ENCODE measurements around the gene C6orf120. TPM values are rescaled to one million over a fixed set of nuclear protein-coding genes. Genes with fewer than 3 reads are reported as not detected.

The C6orf120 gene
- total and polyA plus RNA-seq, 5 donors from 2014 or later, result 9.7 to 18.2 (median 11.5) TPM

DNA sequence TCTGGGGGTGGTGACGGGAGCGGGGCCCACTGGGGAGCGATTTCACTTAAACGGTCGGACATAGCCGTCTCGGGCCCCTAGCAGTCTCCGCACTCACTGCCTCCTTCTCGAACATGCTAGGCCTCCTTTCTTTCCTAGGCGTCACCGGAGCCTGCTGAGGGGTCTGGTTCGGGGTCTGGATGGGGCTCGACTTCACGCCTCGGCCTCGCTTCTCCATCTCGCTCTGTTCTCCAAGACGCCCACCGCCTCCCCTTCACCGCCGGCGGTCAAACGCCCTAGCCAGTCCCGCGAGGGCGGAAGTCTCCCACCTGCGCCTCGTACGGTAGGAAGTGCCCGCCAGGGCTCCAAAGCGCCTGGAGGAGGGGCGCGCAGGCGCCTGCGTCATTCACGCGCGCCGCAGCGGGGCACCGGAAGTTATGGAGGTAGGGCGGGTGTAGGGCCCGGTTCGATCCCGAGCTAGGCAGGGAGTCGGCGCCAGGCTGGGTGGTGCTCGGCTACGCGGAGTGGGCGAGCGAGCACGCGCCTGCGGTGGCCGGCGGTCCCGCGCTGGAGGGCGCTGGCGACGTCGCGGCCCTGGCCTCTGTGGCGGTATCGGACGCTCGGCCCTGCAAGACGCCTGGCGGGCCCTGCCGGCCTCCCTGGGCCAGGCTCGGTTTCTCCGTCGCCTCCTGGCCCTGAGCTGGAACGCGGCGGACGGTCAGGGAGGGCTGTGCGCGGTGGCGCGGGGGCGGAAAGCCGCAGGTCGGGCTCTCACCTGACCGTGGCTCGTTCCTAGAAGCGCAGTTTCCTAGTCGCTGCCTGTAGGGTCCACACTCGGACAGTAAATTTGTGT, 49.5 kb downstream of the C6orf120 start, which contains the start of the genes DYNLT2 and ERMARD:
TSS of gene DYNLT2 (minus strand) at position 331 of the 832 bp plus-strand sequence. CDS start at position 217, 114 bp downstream.
TSS of gene ERMARD (plus strand) at position 381 of the 832 bp plus-strand sequence. CDS start at position 417, 36 bp downstream.
- H3K36me3 ChIP-seq (ENCODE audit: control insufficient read depth, insufficient read depth, low read length), result peaks cover 1% of the 10 kb centered on the region
- peak within 1 kb of the TSS; percentile 92 for H3K4me3 ChIP-seq (ENCODE audit: low read depth, low read length)
- peak within 1 kb of the TSS; percentile 94 for H3K27ac ChIP-seq (ENCODE audit: insufficient read depth, low read length, poor library complexity, severe bottlenecking)
- Mint-ChIP-seq H3K9me3 (peaks cover 0 to 4% (median 0%) of the 10 kb centered on the region in 7 donors), H3K4me1 (peaks cover 15 to 41% (median 28%) of the 10 kb centered on the region in 4 donors), H3K4me3 (peak within 1 kb of the TSS; percentile 93 to 100 (median 98)), H3K27ac (peak within 1 kb of the TSS; percentile 99 to 100 (median 99)), H3K36me3 (peaks cover 10% of the 10 kb centered on the region), H3K27me3 (peaks cover 7% of the 10 kb centered on the region)
- no peaks in the 10 kb centered on the region for H3K27me3 ChIP-seq (ENCODE audit: control insufficient read depth, insufficient read depth, low read length)
- peak; percentile 97 to 98 for ATAC-seq (ENCODE audit: low read depth in 2 of 2)
- no peaks in the 10 kb centered on the region for H3K9me3 ChIP-seq (ENCODE audit: control insufficient read depth in 2 of 2, low read length in 2 of 2)
- H3K4me1 ChIP-seq (ENCODE audit: control insufficient read depth, insufficient read depth, low read length, poor library complexity, severe bottlenecking), result peaks cover 20% of the 10 kb centered on the region
- peak; percentile 91 to 96 (median 94) for DNase-seq

DNA sequence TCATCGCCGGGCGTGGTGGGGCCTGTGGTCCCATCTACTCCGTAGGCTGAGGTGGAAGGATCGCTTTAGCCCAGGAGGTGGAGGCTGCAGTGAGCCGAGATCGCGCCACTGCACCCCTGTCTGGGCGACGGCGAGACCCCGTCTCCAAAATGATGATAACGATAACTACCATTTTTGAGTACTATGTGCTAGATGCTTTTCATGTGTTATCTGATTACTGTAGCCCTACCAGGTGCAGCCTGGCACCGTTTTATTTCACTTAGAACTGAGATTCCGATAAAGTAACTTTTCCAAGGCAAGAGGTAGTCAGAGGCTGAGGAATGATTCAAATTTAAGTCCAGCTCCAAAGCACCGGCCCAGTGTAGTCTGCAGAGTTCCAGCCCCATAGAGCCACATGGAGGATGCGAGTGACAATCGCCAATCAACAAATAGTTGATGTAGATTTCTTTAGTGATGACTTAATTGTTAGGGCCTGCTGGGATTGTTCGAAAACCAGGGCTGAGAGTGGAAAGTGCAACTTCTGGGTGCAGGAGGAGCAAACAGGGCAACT, 50.2 kb downstream of the C6orf120 start:
- Histone ChIP-seq H3K27me3 (ENCODE audit: control insufficient read depth, insufficient read depth, low read length) (no peaks in the 10 kb centered on the region), H3K27ac (ENCODE audit: insufficient read depth, low read length, poor library complexity, severe bottlenecking) (peak overlapping the region; percentile 94), H3K36me3 (ENCODE audit: control insufficient read depth, insufficient read depth, low read length) (peaks cover 6% of the 10 kb centered on the region), H3K9me3 (ENCODE audit: control insufficient read depth in 2 of 2, low read length in 2 of 2) (no peaks in the 10 kb centered on the region), H3K4me3 (ENCODE audit: low read depth, low read length) (peak overlapping the region; percentile 78), H3K4me1 (ENCODE audit: control insufficient read depth, insufficient read depth, low read length, poor library complexity, severe bottlenecking) (peaks cover 20% of the 10 kb centered on the region)
- peak overlapping the region; percentile 94 to 99 (median 95) for H3K27ac Mint-ChIP-seq
- H3K36me3 Mint-ChIP-seq, result peaks cover 16% of the 10 kb centered on the region
- peak overlapping the region; percentile 91 to 100 (median 92) for H3K4me3 Mint-ChIP-seq
- DNase-seq (no peak), ATAC-seq (ENCODE audit: low read depth in 2 of 2) (peak in 1 of 2 donors; percentile 13)
- H3K9me3 Mint-ChIP-seq, result peaks cover 0 to 3% (median 0%) of the 10 kb centered on the region in 7 donors
- H3K4me1 Mint-ChIP-seq, result peaks cover 15 to 41% (median 28%) of the 10 kb centered on the region in 4 donors
- H3K27me3 Mint-ChIP-seq, result peaks cover 7% of the 10 kb centered on the region

Other genes with a start within 250 kb of the C6orf120 start
- gene WDR27, start 97 bp upstream of the C6orf120 start, total RNA-seq, result 30.7 TPM
- gene WDR27, start 97 bp upstream of the C6orf120 start, polyA plus RNA-seq, result 1 to 10 TPM; 3.7 to 5.6 (median 4.5) TPM
- 69.6 TPM for gene PHF10, start 22.4 kb downstream of the C6orf120 start, total RNA-seq
- 10 to 100 TPM; 18.6 to 25.9 (median 20.2) TPM for gene PHF10, start 22.4 kb downstream of the C6orf120 start, polyA plus RNA-seq
- 3.9 TPM for gene DYNLT2, start 49.4 kb downstream of the C6orf120 start, total RNA-seq
- 1 to 10 TPM in 2 of 4 donors, under 1 TPM in 2; 0.48 to 1.1 (median 0.95) TPM for gene DYNLT2, start 49.4 kb downstream of the C6orf120 start, polyA plus RNA-seq
- 27.3 TPM for gene ERMARD, start 49.5 kb downstream of the C6orf120 start, total RNA-seq
- 10 to 100 TPM; 12.4 to 14.4 (median 13.5) TPM for gene ERMARD, start 49.5 kb downstream of the C6orf120 start, polyA plus RNA-seq